GM15510 (cell line): ENCODE results near the gene TUBGCP4.

Experiments
- POLR2A ChIP-seq: IDR thresholded peaks from 3 replicates; pipeline ENCODE4 v1.6.1; 2011; ENCODE audit warnings: borderline replicate concordance; ENCODE audit not compliant: insufficient read length; ENCODE audit errors: extremely low read depth

TUBGCP4 gene, protein sequence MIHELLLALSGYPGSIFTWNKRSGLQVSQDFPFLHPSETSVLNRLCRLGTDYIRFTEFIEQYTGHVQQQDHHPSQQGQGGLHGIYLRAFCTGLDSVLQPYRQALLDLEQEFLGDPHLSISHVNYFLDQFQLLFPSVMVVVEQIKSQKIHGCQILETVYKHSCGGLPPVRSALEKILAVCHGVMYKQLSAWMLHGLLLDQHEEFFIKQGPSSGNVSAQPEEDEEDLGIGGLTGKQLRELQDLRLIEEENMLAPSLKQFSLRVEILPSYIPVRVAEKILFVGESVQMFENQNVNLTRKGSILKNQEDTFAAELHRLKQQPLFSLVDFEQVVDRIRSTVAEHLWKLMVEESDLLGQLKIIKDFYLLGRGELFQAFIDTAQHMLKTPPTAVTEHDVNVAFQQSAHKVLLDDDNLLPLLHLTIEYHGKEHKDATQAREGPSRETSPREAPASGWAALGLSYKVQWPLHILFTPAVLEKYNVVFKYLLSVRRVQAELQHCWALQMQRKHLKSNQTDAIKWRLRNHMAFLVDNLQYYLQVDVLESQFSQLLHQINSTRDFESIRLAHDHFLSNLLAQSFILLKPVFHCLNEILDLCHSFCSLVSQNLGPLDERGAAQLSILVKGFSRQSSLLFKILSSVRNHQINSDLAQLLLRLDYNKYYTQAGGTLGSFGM

DNA sequence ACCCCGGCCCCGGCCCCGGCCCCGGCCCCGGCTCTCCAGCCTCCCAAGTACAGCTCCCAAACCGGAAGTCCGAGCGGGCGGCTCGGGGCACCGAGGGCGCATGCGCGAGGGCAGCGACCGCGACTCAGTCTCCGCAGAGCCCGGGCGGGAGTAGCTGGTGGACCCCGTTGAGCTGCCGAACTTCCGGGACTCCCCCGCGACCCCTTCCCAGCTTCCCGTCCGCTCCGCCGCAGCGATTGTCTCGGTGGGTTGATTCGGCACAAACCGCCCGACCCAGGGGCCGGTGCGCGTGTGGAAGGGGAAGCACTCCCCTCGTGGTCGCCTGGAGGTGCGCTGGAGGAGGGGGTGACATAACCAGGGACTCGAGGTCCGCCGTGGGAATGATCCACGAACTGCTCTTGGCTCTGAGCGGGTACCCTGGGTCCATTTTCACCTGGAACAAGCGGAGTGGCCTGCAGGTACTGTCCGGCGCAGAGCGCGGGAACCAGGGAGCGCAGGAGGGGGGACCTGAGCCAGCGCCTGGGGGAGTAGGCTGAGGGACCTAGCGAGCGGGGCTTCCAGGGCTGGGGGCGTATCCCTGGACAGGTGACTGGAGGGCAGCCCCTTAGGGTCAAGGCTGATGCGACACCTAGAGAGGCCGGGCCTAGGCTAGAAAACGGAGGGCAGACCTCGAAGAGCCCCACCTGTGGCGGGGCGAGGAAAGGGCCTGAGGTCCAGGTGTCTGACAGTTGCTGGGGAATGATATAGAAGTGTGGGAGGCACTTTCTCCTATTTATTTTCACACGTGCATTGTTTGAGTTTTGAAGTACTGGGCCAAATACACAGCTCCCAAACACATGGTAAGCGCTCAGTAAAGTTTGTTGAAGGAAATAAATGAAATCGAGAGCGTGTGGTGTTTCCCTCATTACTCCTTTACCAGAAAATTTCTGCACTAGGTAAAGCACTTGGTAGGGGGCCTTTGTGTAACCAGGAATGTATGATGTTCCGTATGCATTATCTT lies at the start of gene TUBGCP4, which contains the start of gene ZSCAN29:
TUBGCP4 (plus strand) TSS at position 127 of the 1,000 bp plus-strand sequence; CDS start at position 381, 254 bp downstream.
ZSCAN29 (minus strand) TSS at position 69 of the 1,000 bp plus-strand sequence. CDS start 1,130 bp downstream, outside the sequence.
- peak; percentile 73 for TF ChIP-seq POLR2A

- TF ChIP-seq POLR2A = no peak
Observed at GRCh38 chr15:43325039-43325684, 45.7 kb upstream of the TUBGCP4 start.

DNA sequence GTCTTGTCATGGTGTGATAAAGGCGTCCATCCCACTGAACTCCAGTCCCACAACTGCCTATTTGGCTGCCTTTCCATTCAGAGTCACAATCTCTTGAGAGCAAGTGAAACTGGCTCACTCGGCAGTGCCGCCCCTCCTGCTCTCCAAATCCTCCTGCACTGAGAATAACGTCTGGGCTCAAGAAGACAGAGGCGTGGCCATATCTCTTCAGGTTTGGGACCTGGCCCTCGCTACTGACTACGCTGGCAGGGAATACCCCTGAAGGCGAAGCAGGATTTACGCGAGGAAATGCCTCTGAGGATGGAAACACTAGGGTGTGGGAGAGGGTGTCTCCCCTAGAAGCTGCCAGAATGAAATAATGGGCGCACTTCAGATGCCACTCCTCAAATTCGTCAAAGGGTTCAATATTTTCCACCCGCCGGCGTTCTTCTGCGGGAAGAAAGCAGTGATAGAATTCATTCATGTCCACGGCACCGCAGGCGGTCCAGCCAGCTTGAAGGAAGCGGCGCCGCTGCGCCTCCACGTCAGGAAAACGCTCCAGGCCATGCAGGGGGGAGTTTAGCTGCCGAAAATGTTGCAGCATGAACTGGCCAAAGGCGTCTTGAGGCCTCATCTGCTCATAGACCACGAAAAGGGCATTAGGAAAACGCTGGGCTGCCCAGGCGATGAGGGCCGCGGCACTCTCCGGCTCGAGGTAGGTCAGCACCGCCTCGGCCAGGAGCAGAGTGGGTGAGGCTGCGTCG lies 41.5 kb upstream of the TUBGCP4 start:
- no peak for TF ChIP-seq POLR2A

DNA sequence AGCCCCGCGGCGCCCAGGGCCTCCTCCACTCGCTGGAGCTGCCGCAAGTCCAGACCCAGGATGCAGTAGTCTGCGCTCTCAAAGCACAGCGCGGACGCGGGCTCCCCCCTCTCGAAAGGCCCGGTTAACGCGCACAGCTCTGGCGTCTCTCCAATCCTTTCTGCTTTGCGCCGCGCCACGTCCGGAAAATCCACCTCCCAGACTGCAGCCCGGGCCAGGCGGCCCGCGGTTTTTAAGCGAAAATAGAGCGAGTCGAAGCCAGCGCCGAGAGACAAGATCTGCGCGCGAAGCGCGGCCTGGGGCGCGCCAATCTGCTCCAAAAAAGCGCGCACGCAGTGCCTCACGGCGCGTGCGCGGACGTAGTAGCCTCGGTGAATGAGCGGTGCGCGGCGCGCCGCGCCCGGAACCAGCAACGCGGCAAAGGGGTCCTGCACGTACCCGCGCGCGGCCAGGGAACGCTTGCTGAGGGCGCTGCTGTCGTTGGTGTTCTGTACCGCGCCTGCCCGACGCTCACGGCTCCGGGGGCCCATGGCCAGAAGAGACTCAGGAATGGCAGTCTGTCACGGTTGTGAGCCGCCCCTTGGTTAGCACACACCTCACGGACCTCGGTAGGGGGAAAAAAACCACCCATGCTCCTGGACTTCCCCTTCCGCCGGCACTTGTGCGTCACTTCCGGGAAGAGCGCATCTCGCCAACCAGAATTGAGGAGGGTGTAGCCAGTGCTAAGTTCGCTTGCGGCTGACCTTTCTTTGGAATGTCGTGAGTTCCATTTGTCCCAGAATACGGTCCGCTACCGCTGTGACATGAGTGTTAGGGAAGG lies 40.7 kb upstream of the TUBGCP4 start, which contains the start of gene LCMT2:
LCMT2 (minus strand) TSS at position 614 of the 820 bp plus-strand sequence; CDS start at position 530, 84 bp downstream.
- TF ChIP-seq POLR2A = peak; percentile 90

DNA sequence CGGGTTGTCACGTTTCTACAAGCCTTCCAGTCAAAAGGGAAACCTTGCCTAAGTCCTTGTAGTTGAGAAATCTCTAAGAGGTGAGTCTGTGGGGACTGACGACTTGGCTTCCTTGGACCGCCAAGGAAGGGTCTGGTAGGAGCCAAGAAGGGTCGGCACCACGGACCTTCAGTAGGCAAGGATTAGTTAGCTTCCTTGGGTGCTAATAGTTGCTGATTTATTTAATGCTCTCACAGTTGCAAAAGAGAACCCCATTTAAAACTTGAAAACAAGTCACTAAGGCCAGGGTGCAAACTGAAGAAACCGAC lies 40.2 kb upstream of the TUBGCP4 start:
- TF ChIP-seq POLR2A = no peak

GRCh38 chr15:43346305-43346704 lies 24.6 kb upstream of the TUBGCP4 start:
- TF ChIP-seq POLR2A = no peak

DNA sequence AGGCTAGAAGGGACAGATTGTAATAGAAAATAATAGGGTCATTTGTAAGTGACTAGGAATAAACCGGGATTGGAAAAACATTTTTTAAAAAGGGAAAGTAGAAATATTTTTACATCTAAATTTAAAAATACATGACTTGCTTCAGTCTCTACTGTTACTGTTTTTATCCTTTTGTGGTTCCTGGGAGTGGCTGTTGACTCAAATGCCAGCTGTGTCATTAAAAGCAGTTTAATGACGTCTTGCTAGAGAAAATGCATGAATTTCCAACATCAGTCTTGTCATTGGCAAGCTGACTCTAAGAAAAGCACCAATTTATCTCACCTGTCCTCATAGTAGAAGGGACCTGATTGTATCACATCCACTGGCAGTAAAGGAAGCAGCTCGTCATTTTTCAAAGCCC lies 23.8 kb upstream of the TUBGCP4 start:
- no peak for TF ChIP-seq POLR2A

- no peak for TF ChIP-seq POLR2A
Observed at GRCh38 chr15:43352693-43353382, 18.1 kb upstream of the TUBGCP4 start.

DNA sequence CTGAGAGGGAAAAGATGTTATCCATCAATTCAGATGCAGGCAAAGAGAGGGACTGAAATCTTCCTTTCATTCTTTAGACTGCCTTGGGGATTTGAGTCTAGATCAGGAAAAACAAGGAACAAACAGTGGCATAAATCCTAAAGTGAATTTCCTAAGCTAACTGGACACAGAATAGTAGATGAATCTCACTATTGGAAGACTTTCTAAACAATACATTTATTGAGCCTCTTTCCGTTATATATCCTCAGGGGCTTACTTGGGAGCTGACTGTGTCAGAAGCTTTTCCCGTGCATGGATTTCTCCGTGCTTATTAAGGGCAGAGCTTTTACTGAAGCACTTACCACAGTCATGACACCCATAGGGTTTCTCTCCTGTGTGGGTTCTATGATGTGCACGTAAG lies 10.1 kb upstream of the TUBGCP4 start:
- no peak for TF ChIP-seq POLR2A

GRCh38 chr15:43361313-43361903 lies 9.5 kb upstream of the TUBGCP4 start:
- no peak for TF ChIP-seq POLR2A

- no peak for TF ChIP-seq POLR2A
Observed at GRCh38 chr15:43370310-43370974, 459 bp upstream of the TUBGCP4 start.
